Fibroblast of villous mesenchyme (primary cell): ENCODE measurements around the gene LTF. TPM values are rescaled to one million over a fixed set of nuclear protein-coding genes. Genes with fewer than 3 reads are reported as not detected.
"Not testable (repeated sequence)": the region's sequence is repeated elsewhere in the genome, so short reads cannot be mapped to it uniquely, and the experiment has no call there.

Experiments
- DNase-seq: peaks from one replicate; pipeline ENCODE4 v3.0.0-alpha.2; 2010; ENCODE audit warnings: low read depth
- H3K4me3 ChIP-seq: 2 replicates; pipeline ENCODE4 v1.5.1; 2011; ENCODE audit warnings: low read depth, mild to moderate bottlenecking, low read length
- total RNA-seq: library from RNA; depleted of rRNA; stranded (reverse); fragments of >200 nt; gene quantifications from 2 replicates; pipeline ENCODE4 v1.2.3, GENCODE V29; 2012
- TF ChIP-seq, protein P1 (sequence below): IDR thresholded peaks from 2 replicates; pipeline ENCODE4 v1.5.1; 2012; ENCODE audit warnings: low read depth, mild to moderate bottlenecking, low read length; ENCODE audit not compliant: insufficient read depth

The LTF gene
- total RNA-seq, 1 donor: under 0.01 TPM

DNA sequence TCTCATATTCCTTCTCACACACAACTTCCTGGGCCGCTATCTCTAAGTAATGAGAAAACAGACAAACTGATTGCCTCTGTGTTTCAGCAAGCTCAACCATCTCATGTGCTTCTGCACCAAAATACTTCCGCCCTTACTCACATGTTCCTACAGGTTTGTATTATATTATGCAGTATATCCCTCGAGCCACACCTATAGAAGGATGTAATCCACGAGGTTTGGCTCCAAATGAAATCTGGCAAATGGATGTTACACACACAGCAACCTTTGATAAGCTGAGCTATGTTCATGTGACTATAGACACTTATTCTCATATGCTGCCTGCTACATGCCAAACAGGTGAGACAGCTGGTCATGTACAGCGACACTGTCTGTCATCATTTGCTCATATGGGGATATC is 35.0 kb downstream of the LTF start:
- no peak overlapping the region for H3K4me3 ChIP-seq
- TF ChIP-seq, protein P1, sequence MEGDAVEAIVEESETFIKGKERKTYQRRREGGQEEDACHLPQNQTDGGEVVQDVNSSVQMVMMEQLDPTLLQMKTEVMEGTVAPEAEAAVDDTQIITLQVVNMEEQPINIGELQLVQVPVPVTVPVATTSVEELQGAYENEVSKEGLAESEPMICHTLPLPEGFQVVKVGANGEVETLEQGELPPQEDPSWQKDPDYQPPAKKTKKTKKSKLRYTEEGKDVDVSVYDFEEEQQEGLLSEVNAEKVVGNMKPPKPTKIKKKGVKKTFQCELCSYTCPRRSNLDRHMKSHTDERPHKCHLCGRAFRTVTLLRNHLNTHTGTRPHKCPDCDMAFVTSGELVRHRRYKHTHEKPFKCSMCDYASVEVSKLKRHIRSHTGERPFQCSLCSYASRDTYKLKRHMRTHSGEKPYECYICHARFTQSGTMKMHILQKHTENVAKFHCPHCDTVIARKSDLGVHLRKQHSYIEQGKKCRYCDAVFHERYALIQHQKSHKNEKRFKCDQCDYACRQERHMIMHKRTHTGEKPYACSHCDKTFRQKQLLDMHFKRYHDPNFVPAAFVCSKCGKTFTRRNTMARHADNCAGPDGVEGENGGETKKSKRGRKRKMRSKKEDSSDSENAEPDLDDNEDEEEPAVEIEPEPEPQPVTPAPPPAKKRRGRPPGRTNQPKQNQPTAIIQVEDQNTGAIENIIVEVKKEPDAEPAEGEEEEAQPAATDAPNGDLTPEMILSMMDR: no peak
- DNase-seq: no peak

DNA sequence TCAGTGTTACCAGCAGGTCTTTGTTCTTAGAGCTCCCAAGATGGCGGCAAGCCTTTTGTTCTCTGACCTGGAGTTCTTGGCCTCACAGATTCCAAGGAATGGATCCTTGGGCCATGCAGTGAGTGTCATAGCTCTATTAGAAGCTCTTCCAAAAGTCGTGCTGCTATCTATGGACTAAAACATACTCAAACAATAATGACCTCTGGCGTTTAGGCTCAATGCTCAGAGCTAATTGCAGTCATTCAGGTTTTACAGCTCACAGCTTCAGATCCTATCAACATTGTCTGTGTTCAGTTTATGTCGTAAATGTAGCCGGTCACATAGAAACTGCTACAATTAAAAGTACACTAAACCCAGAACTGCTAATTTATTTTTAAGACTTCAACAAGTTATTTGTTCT is 35.5 kb downstream of the LTF start:
- H3K4me3 ChIP-seq: no peak overlapping the region
- TF ChIP-seq, protein P1: no peak
- DNase-seq: no peak

- no peak overlapping the region for H3K4me3 ChIP-seq
- DNase-seq: no peak
- TF ChIP-seq, protein P1: no peak
Measured at GRCh38 chr3:46427916-46428833, 36.5 kb downstream of the LTF start.

DNA sequence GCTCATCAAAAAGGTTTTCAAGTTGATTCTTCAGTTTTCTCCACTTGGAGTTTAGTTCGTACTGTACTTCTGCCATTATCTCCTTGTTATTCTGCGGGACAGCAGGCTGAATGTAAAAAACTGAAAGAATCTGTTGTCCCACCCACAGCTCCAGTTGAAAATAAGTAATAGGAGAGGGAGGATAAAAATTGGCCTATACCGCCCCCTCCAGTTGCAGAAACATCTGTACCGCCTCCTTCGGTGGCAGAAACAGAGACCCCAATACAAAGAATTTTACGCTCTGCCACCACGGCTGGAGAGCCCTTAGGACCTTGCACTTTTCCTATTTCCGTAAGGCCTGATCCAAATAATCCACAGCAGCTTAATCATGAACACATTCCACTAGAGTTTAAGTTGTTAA is 37.3 kb downstream of the LTF start:
- TF ChIP-seq, protein P1: peak; percentile 15
- DNase-seq: not testable (repeated sequence)

DNA sequence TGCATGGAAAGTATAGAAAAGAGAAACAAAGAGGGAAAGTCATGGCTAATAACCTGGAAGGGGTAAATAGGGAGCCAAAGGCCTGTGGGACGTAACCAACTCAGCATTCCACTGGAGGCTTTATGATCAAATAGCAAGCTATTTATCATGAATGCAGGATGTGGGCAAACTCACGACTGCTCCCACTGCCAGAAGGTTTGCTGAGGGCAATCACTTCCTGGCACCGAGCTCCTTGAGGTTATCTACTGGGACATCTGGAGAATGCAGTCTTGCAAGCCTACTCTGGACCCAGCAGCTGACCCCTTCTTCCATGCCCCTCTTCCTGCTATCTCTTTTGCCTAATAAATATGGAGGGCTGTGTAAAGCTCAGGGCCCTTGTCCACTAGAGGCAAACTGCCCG is 38.2 kb downstream of the LTF start:
- not testable (repeated sequence) for DNase-seq

More for the DNA sequence above, 37.3 kb downstream of the LTF start:
- H3K4me3 ChIP-seq: not testable (repeated sequence)

DNA sequence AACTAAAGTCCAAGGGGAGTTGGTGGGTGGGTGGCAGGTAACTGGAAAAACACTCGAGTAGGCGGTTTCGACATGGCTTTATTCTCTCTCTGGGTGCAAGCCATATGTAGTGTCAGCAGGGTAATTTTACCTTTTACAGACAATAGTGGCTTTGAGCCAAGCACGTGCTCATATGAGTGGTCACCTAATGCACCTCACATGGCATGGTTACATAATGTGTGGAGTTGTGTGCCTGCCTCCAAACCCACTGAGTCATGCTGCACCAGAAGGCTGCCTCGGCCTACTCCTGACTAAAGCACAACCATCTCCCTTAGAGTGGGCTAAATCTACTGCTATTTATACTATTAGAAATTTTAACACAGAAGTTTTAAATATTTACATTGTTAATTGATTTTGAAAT is 41.1 kb downstream of the LTF start:
- no peak for DNase-seq
- TF ChIP-seq, protein P1: no peak

More for the DNA sequence above, 38.2 kb downstream of the LTF start:
- not testable (repeated sequence) for H3K4me3 ChIP-seq

GRCh38 chr3:46422617-46423016 is 42.1 kb downstream of the LTF start:
- TF ChIP-seq, protein P1: no peak
- no peak for DNase-seq
- H3K4me3 ChIP-seq: no peak overlapping the region

More for the DNA sequence above, 41.1 kb downstream of the LTF start:
- H3K4me3 ChIP-seq: no peak overlapping the region
